NCI-H1417 treated with DMSO at 0.1 percent for 48 hours (cell line): Measurements from ENCODE around the gene SPAG8.
A peak's percentile ranks its signal among the peaks of the same experiment; 100 is the strongest.

ENCODE experiments used
- DNase-seq: peaks from one replicate; lab custom pipeline; 2025; lab: John Stamatoyannopoulos, UW

SPAG8 gene

GRCh38 chr9:35812025-35812602 lies at the start of gene SPAG8:
Gene SPAG8 (minus strand): TSS chr9:35812262. CDS start chr9:35812147, 115 bp downstream.
- DNase-seq = peak; percentile 51

GRCh38 chr9:35861161-35861897 lies 49.3 kb upstream of the SPAG8 start:
- DNase-seq = no peak

- no peak for DNase-seq
Observed at GRCh38 chr9:35859990-35860339, 47.9 kb upstream of the SPAG8 start.

DNA sequence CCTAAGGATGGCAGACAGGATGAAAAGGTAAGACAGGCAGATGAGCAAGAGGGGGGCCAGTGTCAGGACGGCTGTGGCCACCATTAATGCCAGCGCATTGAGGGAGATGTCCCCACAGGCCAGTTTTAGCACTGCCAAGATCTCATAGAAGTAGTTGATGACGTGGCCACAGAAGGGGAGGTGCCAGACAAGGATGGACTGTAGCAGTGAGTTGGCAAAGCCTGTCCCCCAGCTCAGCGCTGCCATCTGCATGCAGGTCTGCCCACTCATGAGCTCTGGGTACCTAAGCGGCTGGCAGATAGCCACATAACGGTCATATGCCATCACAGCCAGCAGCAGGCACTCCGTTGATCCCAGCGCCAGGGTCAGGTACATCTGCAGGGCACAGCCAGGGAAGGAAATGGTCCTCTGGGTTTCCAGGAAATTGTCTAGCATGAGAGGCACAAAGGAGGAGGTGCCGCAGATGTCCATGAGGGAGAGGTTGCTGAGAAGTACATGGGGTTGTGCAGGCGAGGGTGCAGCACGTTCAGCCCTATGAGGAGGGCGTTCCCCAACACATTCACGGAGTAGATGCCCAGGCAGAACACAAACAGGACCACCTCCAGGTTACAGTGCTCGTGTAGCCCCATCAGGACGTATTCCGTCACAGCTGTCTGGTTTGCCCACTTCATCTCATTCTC lies 47.4 kb upstream of the SPAG8 start:
- no peak for DNase-seq

DNA sequence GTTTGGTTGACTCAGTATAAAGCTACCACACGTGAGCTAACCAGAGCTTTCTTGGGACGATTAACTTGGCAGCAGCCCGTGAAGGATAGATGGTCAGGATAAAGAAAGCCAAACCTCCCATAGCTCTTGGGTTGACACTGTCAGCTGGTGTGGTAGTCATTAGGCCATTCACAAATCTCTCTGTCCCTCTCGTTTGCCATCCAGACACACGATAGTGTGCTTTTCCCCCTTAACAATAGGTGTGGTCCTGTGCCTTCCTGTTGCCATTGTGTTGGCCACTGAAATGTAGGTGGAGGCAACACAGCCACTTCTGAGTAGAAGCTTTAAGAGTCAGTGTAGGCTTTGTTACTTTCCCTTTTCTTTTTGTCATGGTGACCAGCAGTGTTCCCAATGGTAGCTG lies 46.4 kb upstream of the SPAG8 start:
- DNase-seq = no peak

DNA sequence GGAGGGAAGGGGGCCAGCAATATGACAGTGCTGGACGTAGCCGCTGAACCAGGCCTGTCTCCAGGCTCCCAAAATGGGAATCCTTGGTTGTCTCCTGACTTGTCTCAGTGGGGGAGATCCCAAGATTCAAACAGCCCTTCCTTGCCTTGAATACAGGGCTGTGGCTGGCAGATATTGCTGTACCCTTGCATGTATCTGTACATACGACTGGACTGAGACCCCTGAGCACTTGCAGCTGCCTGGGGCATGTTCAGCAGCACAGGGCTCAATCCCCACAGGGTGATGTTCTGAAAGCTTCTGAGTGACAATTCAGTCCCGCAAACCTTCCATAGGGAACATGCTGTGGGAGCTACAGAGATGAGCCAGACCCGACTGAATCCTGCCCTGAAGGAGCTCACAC lies 44.8 kb upstream of the SPAG8 start:
- DNase-seq = no peak

GRCh38 chr9:35856206-35856605 lies 44.1 kb upstream of the SPAG8 start:
- DNase-seq = no peak

GRCh38 chr9:35854091-35854762 lies 42.2 kb upstream of the SPAG8 start:
- no peak for DNase-seq

- DNase-seq = no peak
Observed at GRCh38 chr9:35852876-35853865, 41.1 kb upstream of the SPAG8 start.

DNA sequence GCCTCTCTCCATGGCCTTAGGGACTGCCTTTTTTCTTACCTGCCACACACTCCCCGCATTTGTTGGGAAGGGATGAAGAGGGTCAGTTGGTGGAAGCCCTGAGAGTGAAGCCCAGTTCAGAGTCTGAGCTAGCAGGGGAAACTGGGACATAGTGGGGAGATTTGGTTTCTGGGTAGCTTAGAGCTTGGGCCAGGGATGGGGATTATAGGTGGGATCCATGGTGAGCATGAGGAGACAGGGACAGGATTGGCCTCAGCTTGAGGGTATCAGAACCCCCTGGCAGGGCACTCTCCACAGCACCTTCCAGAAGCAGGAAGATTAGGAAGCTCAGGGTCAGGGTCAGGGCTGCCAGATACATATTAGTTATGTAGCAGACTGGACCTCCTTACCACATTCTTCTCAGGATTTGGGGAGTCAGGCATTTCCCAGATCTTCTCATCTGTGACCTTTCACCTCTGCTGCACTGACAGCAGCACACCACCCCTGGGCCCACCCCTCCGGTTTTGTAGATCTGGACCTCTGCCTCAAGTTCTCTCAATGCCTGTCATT lies 40.3 kb upstream of the SPAG8 start:
- DNase-seq = no peak

DNA sequence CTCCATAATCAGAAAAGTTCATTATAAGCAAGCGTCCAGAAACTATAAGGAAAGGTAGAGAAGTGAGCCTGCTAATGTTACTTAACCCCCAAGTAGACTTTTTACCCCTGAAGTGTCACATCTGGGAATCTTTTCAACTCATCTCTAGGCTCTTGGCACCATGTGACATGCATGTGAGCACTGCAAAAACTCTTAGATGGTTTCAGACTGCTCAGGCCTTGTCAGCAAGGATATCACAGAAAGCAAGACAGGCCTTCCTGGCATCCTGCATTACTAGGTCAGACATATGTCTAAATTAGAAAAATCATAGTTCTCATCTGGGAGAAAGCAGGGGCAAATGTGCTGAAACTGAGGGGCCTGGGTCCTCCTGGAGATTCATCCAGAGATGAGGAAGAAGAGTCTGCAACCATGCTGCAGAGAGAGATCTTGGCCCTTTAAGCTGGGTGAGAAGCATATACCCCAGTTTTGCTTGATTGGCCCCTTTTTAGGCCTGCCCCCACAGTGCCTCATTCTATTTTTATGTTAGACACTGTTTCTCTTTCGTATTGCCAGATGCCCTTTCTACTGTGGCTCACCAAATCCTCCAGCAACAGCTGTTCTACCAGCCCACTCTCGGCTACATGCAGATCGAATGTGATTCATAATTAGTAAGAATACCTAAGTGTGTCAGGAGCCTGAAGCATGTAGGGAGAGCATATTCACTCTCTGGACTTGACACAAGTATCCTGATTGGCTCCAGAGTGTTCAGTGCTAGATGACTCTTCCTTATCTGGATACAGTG lies 35.9 kb upstream of the SPAG8 start:
- DNase-seq = no peak

- no peak for DNase-seq
Observed at GRCh38 chr9:35845824-35846771, 34.0 kb upstream of the SPAG8 start.

DNA sequence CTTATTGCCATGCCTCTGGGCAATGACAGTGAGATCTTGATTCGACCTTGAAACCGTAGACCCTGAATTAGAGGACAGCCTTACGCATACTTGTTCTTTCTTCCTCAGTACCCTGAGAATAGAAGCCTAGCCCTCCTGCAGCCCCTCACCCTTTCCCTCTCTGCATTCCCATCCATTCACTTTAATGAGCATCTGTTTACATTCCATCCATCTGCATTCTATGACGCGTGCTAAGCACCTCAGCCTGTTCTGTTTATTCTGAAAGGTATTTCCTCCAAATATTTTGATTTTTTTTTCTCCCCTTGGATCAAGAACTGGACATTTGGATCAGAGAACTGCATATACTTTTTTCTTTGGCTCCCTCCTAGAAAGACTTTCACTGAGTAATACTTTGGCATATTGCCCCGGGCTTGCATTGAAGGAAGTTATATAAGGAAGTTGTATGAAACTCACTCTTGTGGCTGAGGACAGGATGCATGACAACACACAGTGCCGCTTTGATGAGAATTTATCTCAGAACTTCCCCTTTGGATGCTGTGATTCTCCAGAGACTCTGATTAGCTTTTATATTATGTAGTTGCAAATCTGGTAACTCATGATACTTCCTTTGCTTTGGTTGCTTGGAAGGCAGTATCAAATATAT lies 32.7 kb upstream of the SPAG8 start:
- DNase-seq = no peak

DNA sequence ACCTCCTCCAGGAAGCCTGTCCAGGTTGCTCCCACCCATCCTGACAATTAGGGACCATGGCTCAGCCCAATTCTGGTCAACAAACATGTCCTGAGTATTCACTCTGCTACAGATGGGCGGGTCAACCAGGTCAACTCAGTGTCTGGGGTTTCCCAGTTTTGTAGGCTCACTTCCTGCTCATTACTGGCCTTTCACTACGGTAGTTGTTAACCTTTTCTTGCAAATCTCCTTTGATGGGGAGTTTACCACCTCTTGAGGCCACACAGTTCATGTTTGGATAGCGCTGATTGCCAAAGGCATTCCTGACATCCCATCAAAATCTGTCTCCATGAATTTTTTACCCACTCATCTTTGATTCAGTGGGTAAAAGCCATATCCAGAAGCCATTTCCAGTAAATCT lies 30.7 kb upstream of the SPAG8 start:
- no peak for DNase-seq

- no peak for DNase-seq
Observed at GRCh38 chr9:35842020-35842745, 30.1 kb upstream of the SPAG8 start.

DNA sequence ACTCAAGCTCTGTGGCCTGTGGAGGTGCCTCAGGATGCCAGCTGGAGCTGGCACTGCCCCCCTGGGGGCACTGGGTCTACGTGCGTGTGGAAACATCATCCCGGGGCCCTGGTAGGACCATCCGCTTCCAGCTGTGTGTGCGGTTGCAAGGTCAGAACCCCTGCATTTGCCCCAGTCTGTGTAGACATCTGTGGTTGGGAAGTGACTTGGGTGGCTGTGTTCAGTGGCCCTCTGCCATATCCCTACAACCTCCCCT lies 29.5 kb upstream of the SPAG8 start:
- no peak for DNase-seq

DNA sequence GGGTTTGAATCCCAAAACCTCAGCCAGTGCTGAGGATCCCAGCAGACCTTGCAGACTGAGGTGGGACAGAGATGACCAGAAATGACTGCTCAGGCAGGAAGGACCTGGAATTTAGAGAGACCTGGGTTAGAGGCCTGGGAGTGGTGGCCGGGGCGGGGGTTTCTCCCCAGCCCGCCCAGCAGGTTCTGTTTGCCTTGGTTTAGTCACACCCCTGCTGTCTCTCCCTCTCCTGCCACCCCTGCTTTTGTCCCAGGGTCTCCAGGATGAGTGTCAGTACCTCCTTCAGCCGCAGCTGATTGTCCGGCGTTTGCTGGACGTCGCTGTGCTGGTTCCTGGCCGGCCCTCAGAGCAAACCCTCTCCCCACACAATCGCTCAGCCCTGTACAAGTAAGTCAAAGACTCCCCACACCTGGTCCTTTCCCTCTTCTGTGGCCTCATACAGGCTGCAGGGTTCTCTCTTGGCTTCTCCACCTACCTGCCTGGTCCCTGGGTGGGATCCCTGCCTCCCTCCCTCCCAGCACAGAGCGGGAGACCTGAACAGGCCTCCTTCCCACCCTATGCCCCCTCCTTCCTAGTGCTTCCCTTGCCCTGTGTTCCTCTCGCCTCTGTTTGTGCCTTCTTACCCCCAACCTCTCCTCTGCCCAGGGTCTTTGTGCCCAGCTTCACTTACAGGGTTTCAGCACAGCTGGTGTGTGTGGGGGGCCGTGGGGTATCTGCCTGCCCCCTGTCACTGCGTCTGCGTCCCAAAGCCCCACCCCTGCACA lies 29.0 kb upstream of the SPAG8 start:
- no peak for DNase-seq

- DNase-seq = no peak
Observed at GRCh38 chr9:35839926-35840325, 27.9 kb upstream of the SPAG8 start.
